Naive B cell (primary cell): Measurements from ENCODE around the gene PECR. TPM values are rescaled to one million over a fixed set of nuclear protein-coding genes. Genes with fewer than 3 reads are reported as not detected.

Source experiments
- ATAC-seq, 2 donors: fragments of 150-1000 bp; cut with Tn5 transposase; 2 replicates each; pipeline ENCODE4 v1.10.0; 2021; ENCODE audit warnings: low read depth in 2 of 2, mild to moderate bottlenecking in 2 of 2, moderate library complexity in 2 of 2
- DNase-seq: peaks from one replicate; pipeline ENCODE4 v3.0.0; 2022
- H3K27ac Mint-ChIP-seq, 6 donors: one replicate each; pipeline ENCODE4 v1.8.0; 2020 to 2022; ENCODE audit warnings: mild to moderate bottlenecking in 6 of 6, mixed read lengths in 6 of 6, moderate library complexity in 5 of 6, inconsistent platforms in 2 of 6
- H3K27me3 Mint-ChIP-seq, 3 donors: one replicate each; pipeline ENCODE4 v1.8.0; 2021 to 2022; ENCODE audit warnings: mixed read lengths in 3 of 3, mild to moderate bottlenecking in 1 of 3
- H3K36me3 Mint-ChIP-seq, 2 donors: one replicate each; pipeline ENCODE4 v1.8.0; 2020 to 2022; ENCODE audit warnings: mixed read lengths in 2 of 2, inconsistent platforms in 1 of 2, mild to moderate bottlenecking in 1 of 2
- H3K4me1 Mint-ChIP-seq, 3 donors: one replicate each; pipeline ENCODE4 v1.8.0; 2020 to 2022; ENCODE audit warnings: mixed read lengths in 3 of 3, inconsistent platforms in 1 of 3, mild to moderate bottlenecking in 1 of 3, moderate library complexity in 1 of 3
- H3K4me3 Mint-ChIP-seq, 8 donors: one replicate each; pipeline ENCODE4 v1.8.0; 2020 to 2022; ENCODE audit warnings: mild to moderate bottlenecking in 8 of 8, mixed read lengths in 8 of 8, moderate library complexity in 8 of 8, inconsistent platforms in 2 of 8
- H3K9me3 Mint-ChIP-seq, 7 donors: one replicate each; pipeline ENCODE4 v1.8.0; 2020 to 2022; ENCODE audit warnings: mixed read lengths in 7 of 7, mild to moderate bottlenecking in 5 of 7, inconsistent platforms in 2 of 7, moderate library complexity in 1 of 7
- polyA plus RNA-seq, 6 donors: library from polyadenylated mRNA; unstranded; fragments of 300-500 nt; fragmentation: Illumina TruSeq; gene quantifications; one replicate each; pipeline ENCODE4 v1.2.3, GENCODE V29; 2021; ENCODE audit warnings: low read depth in 6 of 6

PECR gene
- polyA plus RNA-seq, 6 donors from 2014 or later = 20.7 to 37.3 (median 24.8) TPM

DNA sequence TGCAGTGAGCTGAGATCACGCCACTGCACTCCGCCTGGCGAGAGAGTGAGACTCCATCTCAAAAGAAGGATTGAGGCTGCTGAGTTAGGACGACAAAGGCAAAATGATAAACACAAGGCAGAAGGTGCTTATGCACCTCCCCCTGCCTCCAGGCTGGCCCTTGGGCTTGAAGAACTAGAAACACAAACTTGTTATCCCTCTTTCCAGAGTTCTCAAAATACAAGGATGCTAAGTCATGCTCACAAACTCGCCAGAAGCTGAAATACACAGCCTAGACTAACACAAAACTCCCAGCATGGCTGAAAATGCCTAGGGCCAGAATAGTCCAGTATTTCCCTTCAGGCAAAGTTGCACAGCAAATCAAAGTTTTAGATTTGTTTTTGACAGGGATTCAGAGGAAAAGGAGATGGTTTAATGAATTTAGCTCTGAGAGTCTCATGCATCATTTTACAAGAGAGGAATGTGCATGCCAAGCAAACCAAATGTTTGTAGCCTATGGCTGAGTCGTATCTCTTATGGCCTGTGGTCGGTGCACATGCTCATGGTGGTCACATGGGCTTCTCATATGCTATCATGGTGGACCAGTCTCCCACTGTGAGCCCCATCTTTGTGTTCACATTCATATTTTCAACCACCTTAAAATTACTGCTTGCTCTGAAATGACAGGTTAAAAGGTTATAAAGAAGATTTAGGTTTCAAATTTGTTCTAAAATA lies 52.0 kb downstream of the PECR start:
- Mint-ChIP-seq H3K4me1 (peaks cover 5 to 8% (median 7%) of the 10 kb centered on the region in 3 donors), H3K36me3 (peaks cover 0 to 10% of the 10 kb centered on the region in 2 donors), H3K27me3 (no peaks in the 10 kb centered on the region), H3K4me3 (no peak overlapping the region), H3K9me3 (no peaks in the 10 kb centered on the region), H3K27ac (no peak overlapping the region)
- DNase-seq (no peak), ATAC-seq (no peak)

DNA sequence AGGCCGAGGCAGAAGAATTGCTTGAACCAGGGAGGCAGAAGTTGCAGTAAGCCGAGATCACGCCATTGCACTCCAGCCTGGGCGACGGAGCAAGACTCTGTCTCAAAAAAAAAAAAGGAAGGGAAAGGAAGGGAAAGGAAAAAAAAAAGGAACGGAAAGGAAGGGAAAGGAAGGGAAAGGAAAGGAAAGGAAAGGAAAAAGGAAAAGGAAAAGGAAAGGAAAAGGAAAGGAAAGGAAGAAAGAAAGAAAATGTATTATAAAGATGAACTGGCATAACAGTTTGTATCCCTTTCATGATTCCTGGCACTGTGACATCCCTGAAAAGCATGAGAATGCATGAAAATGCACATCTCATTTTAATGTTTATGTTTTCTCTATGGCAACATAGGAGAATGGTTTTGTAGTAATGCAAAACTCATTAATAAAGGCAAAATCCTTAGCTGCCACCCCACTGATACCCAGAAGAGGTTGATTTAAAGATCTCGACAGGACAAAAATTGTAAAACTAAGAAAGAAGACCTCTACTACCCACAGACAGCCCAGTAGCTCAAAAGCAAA lies 56.8 kb downstream of the PECR start:
- H3K27me3 Mint-ChIP-seq = no peaks in the 10 kb centered on the region
- H3K27ac Mint-ChIP-seq = no peak overlapping the region
- peaks cover 0 to 2% of the 10 kb centered on the region in 2 donors for H3K36me3 Mint-ChIP-seq
- no peak for ATAC-seq
- H3K4me3 Mint-ChIP-seq = no peak overlapping the region
- DNase-seq = no peak
- H3K4me1 Mint-ChIP-seq = peaks cover 0 to 3% (median 1%) of the 10 kb centered on the region in 3 donors
- no peaks in the 10 kb centered on the region for H3K9me3 Mint-ChIP-seq

DNA sequence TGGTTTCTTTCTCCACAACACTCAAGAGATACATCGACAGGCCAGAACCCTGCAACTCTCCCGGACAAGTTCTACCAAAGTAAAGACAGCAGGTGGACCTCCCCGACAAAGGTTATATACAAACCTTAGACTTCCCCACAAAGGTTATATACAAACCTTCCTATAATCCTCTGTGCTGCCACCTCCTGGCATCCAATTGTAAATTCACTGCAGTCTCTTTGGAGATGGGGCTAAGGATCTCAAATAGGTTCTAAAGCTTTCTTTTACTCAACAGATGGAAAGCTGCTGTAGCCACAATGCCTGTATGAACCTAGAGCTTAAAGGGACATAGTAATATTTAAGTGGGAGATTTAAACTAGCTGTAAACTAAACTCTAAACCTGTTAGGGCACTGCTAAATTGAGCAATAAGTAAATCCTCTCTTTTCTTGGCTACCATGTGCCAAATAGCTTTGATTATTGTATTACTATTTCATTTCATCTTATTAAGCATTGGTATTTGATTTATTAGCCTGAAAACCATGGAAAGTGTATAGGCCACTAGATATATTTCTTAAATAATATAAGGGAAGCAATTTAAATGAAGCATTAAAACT lies 58.5 kb downstream of the PECR start:
- ATAC-seq (peak; percentile 49 to 76), DNase-seq (peak; percentile 29)
- Mint-ChIP-seq H3K36me3 (peaks cover 0 to 7% of the 10 kb centered on the region in 2 donors), H3K27me3 (no peaks in the 10 kb centered on the region), H3K9me3 (peaks cover 0 to 6% (median 0%) of the 10 kb centered on the region in 7 donors), H3K27ac (no peak overlapping the region), H3K4me1 (peaks cover 0 to 3% (median 1%) of the 10 kb centered on the region in 3 donors), H3K4me3 (no peak overlapping the region)

DNA sequence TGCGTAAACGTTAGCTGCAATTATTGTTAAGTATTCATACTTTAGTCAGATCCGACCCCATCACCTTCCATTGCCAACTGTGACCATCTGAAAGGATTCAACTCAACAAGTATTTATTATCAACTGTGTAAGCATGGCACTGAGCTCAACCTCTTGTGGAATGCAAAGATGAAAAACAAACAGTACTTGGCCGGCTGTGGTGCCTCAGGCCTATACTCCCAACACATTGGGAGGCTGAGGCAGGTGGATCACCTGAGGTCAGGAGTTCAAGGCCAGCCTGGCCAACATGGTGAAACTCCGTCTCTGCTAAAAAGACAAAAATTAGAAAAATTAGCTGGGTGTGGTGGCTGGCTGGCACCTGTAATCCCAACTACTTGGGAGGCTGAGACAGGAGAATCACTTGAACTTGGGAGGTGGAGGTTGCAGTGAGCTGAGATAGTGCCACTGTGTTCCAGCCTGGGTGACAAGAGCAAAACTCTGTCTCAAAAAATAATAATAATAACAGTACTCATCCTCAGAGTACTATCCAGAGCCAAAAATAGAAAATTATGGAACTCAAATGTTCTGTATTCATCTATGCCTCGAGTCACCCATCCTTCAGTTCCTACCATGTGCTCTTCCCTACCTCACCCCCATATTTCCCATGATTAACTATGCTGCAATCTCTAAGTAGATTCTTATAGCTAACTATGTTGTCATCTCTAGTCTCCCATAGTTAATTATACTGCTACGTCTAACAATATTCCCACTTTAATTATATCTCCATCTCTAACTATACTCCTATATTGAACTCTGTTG lies 59.6 kb downstream of the PECR start:
- peak overlapping the region in 1 of 6 donors; percentile 68 for H3K27ac Mint-ChIP-seq
- peaks cover 0 to 8% of the 10 kb centered on the region in 2 donors for H3K36me3 Mint-ChIP-seq
- H3K9me3 Mint-ChIP-seq = peaks cover 0 to 6% (median 0%) of the 10 kb centered on the region in 7 donors
- H3K4me3 Mint-ChIP-seq = no peak overlapping the region
- no peaks in the 10 kb centered on the region for H3K27me3 Mint-ChIP-seq
- peaks cover 0 to 4% (median 4%) of the 10 kb centered on the region in 3 donors for H3K4me1 Mint-ChIP-seq
- no peak for DNase-seq
- ATAC-seq = no peak

DNA sequence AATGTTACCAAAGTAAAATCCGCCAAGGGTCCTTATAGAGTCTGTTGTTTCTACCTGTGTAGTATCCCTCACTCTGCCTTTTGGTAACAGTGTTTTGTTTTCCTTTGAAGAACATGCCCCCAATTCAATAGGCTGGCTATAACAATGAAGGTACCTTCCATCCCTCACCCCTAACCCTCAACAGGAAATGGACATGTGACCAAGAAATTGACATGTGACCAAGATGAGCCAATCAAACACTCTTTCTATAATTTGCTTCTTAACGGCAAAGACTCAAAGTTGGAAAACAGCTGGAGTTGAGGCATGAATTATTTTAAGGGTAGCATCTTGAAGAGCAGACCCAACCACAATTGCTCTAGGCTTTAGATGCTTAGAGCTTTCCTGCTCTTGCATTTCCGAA lies 62.9 kb downstream of the PECR start:
- Mint-ChIP-seq H3K4me3 (peak overlapping the region in 1 of 8 donors; percentile 13), H3K36me3 (peaks cover 0 to 8% of the 10 kb centered on the region in 2 donors), H3K9me3 (peaks cover 0 to 6% (median 0%) of the 10 kb centered on the region in 7 donors), H3K27me3 (no peaks in the 10 kb centered on the region), H3K27ac (peak overlapping the region in 2 of 6 donors; percentile 35 to 74), H3K4me1 (peaks cover 15 to 25% (median 22%) of the 10 kb centered on the region in 3 donors)
- ATAC-seq = no peak
- DNase-seq = no peak

DNA sequence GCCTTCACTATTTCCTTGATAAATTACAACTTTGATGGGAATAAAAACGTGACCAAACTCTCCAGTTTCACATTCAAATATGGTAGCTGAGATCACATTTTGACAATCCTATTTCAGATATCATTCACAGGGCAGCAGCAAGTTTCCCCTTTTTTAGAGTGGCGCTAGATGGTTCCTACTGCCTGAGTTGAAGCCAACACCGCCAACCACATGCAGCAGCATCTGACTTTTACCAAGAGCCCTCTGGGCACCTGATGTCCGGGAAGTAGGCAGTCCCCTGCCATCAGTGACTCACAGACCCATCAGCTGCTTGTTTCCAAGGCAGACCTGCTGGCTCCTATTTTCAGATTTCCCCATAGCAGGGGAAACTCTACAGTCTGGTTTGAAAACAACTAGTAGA lies 64.2 kb downstream of the PECR start:
- Mint-ChIP-seq H3K4me3 (no peak overlapping the region), H3K4me1 (peaks cover 24 to 32% (median 29%) of the 10 kb centered on the region in 3 donors), H3K27me3 (no peaks in the 10 kb centered on the region), H3K9me3 (peaks cover 0 to 6% (median 0%) of the 10 kb centered on the region in 7 donors), H3K36me3 (peaks cover 0 to 8% of the 10 kb centered on the region in 2 donors), H3K27ac (peak overlapping the region in 4 of 6 donors; percentile 15 to 82 (median 53))
- DNase-seq = no peak
- ATAC-seq = no peak

DNA sequence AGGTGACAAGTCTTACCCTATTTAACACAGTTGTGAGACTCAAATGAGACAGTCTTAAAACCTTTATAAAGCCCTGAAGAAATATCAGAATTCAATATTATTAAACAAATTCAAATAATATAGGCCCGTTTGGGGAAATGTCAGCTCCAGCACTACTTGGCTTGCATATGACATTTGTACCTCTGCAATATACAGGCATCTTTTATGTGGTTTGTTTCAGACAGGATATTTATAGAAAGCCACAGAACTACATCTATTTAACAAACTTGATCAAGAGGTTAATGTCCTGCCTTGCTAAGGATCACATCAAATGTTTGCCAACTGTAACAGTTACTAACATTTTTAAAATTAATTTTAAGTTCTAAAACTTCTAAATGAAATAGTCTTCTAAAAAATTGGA lies 65.0 kb downstream of the PECR start:
- Mint-ChIP-seq H3K4me1 (peaks cover 31 to 37% (median 34%) of the 10 kb centered on the region in 3 donors), H3K27me3 (no peaks in the 10 kb centered on the region), H3K4me3 (no peak overlapping the region), H3K9me3 (peaks cover 0 to 6% (median 0%) of the 10 kb centered on the region in 7 donors), H3K36me3 (peaks cover 0 to 8% of the 10 kb centered on the region in 2 donors), H3K27ac (peak overlapping the region in 4 of 6 donors; percentile 32 to 98 (median 86))
- DNase-seq (no peak), ATAC-seq (no peak)

DNA sequence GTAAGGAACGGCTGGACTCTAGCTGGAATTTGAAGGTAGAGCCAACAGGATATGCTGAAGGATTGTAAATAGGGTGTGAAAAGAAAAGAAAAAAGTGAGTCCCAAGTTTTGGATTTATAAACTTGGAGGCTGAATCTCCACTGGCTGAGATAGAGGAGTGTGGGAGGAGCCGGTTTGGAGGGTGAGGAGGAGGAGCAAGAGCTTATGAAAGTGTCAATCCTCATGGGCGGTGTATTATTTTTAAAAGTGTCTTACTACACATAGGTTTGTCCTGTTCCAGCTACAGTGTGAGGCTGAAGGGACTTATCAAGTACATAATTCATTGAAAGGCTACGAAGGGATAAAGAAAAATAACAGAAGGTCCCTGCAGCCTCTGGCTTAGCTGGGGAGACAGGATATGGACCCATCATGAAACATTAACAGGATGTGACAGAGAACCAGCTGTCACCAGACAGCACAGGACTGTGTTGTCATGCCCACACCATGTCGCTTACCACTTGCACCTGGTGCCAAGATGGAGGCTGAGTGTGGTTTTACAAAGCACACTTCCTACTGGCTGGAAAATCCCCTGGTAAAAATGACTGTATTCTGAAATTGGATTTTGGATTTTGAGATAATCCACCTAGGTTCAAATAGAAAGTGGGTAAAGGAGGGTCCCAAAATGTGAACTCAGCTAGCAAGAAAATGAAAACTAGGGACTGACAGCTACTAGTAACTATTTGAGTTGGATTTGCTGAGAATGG lies 65.7 kb downstream of the PECR start:
- peak; percentile 66 to 75 for ATAC-seq
- H3K27me3 Mint-ChIP-seq = no peaks in the 10 kb centered on the region
- DNase-seq = peak; percentile 39
- H3K4me3 Mint-ChIP-seq = peak overlapping the region in 2 of 8 donors; percentile 41 to 59
- H3K9me3 Mint-ChIP-seq = peaks cover 0 to 6% (median 0%) of the 10 kb centered on the region in 7 donors
- H3K4me1 Mint-ChIP-seq = peaks cover 31 to 37% (median 34%) of the 10 kb centered on the region in 3 donors
- peak overlapping the region; percentile 32 to 98 (median 84) for H3K27ac Mint-ChIP-seq
- H3K36me3 Mint-ChIP-seq = peaks cover 0 to 8% of the 10 kb centered on the region in 2 donors

DNA sequence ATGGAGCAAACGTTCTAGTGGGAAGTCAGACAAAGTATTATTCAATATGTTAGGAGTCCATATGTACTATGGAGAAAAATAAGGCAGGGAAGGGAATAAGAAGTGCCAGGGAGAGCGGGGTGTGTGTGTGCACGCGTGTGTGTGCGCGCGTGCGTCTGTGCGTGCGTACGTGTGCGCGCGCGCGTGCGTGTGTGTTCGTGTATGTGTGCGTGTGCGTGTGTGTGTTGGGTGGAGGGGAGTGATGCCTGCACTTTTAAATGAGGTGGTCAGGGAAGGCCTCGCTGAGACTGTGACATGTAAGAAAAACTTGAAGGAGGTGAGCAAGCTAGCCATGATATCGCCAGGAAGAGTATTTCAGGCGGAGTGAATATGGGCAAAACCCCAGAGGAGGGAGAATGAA lies 66.6 kb downstream of the PECR start:
- Mint-ChIP-seq H3K4me1 (peaks cover 31 to 37% (median 34%) of the 10 kb centered on the region in 3 donors), H3K27ac (peak overlapping the region; percentile 72 to 98 (median 81))
- ATAC-seq = no peak

DNA sequence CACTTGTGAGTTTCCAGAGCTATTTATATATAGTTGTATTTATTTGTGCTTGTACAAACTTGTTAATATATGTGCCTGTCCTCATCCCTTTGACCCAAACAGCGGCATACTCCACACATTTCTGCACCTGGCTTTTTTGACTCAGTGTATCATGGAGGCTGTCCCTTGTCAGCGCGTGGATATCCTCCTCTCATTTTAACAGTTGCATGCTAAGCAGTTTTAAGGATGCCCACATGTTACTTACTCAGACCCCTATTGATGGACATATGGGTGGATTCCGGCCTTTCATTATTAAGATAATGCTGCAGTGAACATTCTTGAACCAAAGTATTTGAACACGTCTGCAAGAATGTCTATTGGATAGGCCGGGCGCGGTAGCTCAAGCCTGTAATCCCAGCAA lies 67.6 kb downstream of the PECR start:
- H3K27ac Mint-ChIP-seq = peak overlapping the region in 4 of 6 donors; percentile 9 to 92 (median 66)
- H3K9me3 Mint-ChIP-seq = peaks cover 0 to 6% (median 0%) of the 10 kb centered on the region in 7 donors
- H3K4me3 Mint-ChIP-seq = peak overlapping the region; percentile 54 to 92 (median 74)
- ATAC-seq = no peak
- peaks cover 31 to 37% (median 34%) of the 10 kb centered on the region in 3 donors for H3K4me1 Mint-ChIP-seq
- DNase-seq = no peak
- H3K27me3 Mint-ChIP-seq = no peaks in the 10 kb centered on the region
- peaks cover 0 to 8% of the 10 kb centered on the region in 2 donors for H3K36me3 Mint-ChIP-seq

More for the DNA sequence above, 66.6 kb downstream of the PECR start:
- peak overlapping the region in 2 of 8 donors; percentile 29 to 59 for H3K4me3 Mint-ChIP-seq
- peaks cover 0 to 6% (median 0%) of the 10 kb centered on the region in 7 donors for H3K9me3 Mint-ChIP-seq
- no peaks in the 10 kb centered on the region for H3K27me3 Mint-ChIP-seq
- DNase-seq = no peak
- peaks cover 0 to 8% of the 10 kb centered on the region in 2 donors for H3K36me3 Mint-ChIP-seq

DNA sequence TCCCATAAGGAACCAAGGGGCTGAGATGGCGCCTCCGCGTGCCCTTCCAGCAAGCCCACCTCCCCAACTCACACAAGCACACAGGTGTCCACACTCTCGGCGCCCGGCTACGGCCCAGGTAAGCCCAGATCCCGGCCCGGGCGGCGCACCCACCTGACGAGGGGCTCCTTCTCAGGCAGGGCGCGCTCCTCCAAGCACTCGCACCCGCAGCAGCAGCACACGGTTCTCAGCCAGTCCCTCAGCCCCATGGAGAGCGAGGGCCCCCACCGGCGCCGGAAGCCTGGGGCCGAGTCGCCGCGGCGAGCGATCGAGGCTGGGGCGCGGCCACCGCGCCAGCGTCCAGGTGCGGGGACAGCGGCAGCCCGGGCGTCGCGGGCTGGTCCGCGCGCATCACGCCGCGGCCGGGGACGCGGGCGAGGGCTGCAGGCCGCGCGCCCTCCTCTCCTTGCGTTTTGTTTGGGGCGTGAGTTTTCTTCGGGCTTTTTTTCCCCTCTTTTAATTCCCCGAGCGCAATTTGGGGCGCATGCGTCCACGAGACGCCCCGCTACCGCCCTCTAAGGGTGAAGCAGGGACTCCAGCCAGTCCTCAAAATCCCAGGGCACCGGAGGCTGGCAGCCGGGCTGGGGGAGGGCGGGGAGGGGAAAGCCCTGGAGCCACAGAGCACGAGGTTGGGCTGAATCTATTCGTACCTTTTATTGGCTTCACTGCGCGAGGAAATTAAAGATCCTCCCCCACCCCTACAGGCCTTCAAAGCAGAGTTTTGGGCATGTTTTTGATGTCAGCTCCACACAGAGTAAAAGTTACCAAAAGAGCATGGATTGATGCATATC lies 68.3 kb downstream of the PECR start, which contains the start of gene MREG:
MREG (minus strand) TSS at position 472 of the 830 bp plus-strand sequence; CDS start at position 248, 224 bp downstream.
- no peaks in the 10 kb centered on the region for H3K27me3 Mint-ChIP-seq
- H3K27ac Mint-ChIP-seq = peak within 1 kb of the TSS in 5 of 6 donors; percentile 78 to 96 (median 90)
- DNase-seq (peak; percentile 81), ATAC-seq (peak; percentile 75 to 76)
- H3K9me3 Mint-ChIP-seq = peaks cover 0 to 2% (median 0%) of the 10 kb centered on the region in 7 donors
- H3K36me3 Mint-ChIP-seq = peaks cover 0 to 3% of the 10 kb centered on the region in 2 donors
- peak within 1 kb of the TSS; percentile 78 to 97 (median 92) for H3K4me3 Mint-ChIP-seq
- H3K4me1 Mint-ChIP-seq = peaks cover 31 to 37% (median 34%) of the 10 kb centered on the region in 3 donors

DNA sequence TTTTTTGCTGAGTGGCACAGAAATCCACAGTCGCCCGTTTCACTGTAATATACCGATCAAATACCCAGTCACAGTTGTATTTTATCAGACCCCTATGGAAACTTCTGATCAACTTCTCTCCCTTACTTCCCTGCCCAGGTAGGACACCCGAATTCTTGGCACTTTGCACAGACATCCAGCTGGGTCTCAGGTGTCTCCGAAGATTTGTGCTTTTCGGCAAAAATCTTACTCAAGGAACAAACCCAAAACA lies 68.9 kb downstream of the PECR start:
- Mint-ChIP-seq H3K9me3 (no peaks in the 10 kb centered on the region), H3K4me1 (peaks cover 31 to 37% (median 34%) of the 10 kb centered on the region in 3 donors), H3K27ac (peak overlapping the region in 5 of 6 donors; percentile 28 to 96 (median 80)), H3K27me3 (no peaks in the 10 kb centered on the region), H3K36me3 (no peaks in the 10 kb centered on the region), H3K4me3 (peak overlapping the region; percentile 78 to 97 (median 91))
- ATAC-seq (no peak), DNase-seq (no peak)
